Stimulated activated CD4-positive, alpha-beta T cell treated with anti-CD3 and anti-CD28 coated beads, Interleukin-2, amount 100 ng/mL, for 4 hours (primary cell): ENCODE results near the gene STXBP1.
"Not testable (repeated sequence)": the region's sequence is repeated elsewhere in the genome, so short reads cannot be mapped to it uniquely, and the experiment has no call there.

Experiments used
- DNase-seq: peaks from one replicate; pipeline ENCODE4 v3.0.0-alpha.2; 2020; ENCODE audit warnings: low read depth

STXBP1 gene

DNA sequence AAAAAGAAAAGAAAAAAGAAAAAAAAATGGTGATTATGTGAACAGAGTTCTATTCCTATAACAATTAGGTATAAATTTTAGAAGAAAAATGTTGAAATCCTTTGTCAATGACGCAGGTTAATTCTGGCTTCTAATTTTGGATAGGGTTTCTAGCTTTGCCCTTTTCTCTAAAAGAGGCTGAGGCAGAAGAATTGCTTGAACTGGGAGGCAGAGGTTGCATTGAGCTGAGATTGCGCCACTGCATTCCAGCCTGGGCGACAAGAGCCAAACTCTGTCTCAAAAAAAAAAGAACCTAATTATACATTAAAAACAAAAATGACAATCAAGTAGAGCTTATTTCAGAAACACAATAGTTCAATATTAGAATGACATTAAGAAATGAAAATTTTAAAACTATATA is 2.9 kb downstream of the STXBP1 start:
- no peak for DNase-seq

DNA sequence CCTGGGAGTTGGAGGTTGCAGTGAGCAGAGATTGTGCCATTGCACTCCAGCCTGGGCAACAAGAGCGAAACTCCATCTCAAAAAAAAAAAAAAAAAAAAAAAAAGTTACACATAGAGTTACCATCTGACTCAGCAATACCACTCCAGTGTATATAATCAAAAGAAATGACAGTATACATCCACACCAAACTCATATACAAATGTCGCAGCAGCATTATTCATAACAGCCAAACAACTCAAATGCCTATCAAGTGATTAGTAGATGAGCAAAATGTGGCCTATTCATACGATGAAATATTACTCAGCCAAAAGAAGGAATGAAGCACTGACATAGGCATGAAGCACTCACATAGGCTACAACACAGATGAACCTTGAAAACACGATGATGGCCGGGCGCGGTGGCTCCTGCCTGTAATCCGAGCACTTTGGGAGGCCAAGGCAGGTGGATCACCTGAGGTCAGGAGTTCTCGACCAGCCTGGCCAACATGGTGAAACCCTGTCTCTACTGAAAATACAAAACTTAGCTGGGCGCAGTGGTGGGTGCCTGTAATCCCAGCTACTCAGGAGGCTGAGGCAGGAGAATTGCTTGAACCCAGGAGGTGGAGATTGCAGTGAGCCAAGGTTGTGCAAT is 9.4 kb downstream of the STXBP1 start:
- not testable (repeated sequence) for DNase-seq

DNA sequence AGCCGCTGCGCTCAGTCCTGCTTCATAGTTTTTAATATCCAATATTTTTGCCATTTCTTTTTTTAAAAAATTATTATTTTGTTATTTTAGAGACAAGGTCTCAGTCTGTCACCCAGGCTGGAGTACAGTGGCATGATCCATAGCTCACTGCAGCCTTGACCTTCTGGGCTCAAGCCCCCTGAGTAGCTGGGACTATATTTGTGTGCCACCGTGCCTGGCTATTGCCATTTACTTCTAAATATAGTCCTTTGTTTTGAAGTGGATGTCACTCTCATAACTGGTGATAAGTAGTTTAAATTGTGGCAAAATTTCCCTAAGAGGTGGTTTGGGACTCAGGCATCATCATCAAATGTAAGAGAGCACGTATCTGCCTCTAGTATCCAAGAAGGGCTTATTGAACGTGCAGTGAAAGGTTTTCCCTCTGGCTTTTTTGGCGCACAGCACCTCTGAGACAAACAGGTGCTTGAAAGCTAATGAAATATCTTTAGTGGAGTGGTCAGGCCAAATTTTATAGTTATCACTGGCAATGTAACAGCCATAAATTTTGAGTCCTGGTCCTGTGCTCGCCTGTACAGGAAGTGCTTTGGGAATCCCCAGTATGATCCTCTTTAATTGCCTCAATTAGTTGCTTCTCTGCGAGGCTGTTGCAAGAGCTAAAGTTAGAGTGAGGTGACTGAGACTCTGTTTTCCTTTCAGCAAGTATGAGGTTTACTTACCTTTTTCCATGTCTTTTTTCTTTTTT is 14.8 kb downstream of the STXBP1 start:
- DNase-seq: no peak

DNA sequence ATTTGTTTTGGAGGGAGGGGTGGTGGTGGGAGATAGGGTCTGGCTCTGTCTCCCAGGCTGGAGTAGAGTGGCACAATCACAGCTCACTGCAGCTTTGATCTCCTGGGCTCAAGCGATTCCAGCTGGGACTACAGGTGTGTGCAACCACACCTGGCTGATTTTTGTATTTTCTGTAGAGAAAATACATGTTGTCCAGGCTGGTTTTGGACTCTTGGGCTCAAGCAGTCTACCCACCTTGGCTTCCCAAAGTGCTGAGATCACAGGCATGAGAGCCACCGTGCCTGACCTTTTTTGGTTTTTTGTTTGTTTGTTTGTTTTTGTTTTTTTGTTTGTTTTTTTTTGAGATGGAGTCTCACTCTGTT is 15.4 kb downstream of the STXBP1 start:
- no peak for DNase-seq

DNA sequence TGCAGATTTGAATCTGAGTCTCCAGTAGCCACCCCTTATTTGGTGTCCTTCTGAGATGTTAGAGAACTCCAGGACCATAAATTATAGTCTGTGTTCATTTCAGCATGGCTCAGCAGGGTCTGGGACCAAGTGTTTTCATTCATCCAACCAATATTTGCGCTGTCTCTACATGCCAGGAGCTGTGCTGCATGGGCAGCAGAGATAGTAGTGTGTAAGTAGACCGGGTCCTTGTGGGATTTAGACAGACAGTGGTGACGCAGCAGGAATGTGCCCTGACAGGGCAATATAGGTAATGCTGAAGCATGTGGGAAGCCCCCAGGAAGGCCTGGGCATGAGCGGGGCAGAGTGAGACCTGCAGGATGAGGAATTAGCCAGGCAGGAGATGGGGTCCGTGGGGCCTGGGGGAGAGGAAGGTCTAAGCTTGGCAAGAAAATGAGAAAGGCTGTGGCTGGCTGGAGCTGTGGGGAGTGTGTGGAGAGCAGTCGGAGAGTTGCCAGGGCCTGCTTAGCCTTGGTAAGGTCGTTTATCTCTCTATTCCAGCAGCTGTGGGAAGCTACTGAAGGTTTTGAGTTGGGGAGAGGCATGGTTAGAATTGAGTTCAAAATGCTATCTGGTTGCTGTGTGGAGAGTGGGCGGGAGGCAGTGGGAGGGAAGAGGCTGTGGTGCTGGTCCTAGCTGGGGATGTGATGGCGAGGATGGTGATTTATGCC is 16.8 kb downstream of the STXBP1 start:
- no peak for DNase-seq

DNA sequence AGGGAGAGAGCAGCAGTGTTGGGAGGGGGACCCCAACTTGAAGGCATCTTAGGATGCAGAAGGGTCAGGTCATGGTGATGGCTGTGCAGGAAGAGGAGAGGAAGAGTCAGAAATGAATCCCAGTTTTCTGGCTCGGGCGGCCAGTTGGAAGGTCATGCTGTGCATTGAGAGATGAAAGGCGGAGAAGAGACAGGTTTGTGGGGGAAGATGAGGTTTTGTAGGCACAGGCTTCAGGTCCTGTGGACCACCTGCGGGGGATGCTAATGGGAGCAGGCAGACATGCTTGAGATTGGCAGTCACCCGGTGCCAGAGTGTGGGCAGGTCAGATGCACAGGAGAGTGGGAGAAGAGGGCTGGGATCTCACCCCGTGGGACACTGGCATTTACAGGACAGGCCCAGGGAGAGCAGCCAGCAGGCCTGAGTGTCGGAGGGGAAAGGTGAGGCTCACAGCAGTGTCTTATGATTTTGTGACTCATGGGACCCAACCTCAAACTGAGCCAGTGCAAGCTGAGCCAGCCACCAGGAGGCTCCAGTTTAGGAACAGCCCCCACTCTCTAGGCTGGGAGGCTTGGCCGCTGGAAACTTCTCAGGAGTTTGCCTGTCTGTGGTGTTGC is 17.5 kb downstream of the STXBP1 start:
- no peak for DNase-seq

DNA sequence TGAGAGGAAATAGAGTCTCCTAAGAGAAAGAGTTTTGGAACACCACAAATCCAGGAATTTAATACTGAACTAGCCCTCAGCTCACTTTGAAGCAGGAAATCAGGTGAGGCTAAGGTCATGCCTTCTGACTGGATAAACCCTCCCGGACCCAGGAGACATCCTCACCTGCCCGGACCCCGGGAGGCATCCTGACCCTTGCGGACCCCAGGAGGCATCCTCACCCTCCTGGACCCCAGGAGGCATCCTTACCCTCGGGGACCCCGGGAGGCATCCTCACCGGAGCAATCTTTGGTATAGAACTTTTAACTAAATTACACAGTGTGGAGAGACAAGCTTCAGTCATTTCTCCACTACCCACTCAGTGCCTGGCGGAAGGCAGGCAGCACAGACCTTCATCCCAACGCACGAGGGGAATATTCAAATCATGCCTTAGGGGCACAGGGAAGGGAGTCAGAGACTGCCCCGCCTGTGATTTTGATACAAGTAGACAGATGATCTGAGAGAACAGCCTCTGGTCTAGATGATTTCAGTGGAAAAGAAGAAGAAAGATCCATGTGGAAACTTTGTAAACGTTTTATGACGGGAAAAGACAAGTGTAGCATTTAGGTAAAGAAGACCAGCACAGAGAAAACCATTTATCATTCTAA is 21.3 kb downstream of the STXBP1 start:
- DNase-seq: no peak

DNA sequence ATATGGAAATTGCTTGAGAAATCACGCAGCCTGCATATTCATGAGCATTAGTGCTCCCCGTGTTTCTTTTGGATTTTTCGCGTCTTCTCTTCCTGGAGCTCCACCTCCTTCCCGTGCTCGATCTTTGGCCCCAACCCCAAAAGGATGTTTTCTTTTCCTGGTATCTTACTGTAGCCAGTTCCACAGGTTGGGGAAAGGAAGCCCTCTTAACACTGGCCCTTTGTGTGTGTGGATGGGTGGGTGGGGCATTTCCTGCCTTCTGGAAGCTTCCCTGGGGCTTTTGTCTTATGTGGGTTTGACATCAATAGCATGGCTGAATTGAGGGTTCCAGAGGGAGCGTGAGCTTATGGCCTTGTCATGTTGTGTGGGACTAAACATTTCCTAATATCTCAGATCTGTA is 21.9 kb downstream of the STXBP1 start:
- no peak for DNase-seq

DNA sequence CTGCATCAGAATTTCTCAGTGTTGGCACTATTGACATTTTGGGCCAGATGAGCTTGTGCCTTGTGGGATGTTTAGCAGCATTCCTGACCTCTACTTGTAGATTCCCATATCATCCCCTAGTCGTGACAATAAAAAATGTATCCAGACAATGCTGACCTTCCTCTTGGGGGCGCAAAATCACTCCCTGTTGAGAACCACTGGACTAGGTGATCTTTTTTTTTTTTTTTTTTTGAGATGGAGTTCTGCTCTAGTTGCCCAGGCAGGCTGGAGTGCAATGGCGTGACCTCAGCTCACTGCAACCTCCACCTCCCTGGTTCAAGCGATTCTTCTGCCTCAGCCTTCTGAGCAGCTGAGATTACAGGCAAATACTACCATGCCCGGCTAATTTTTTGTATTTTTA is 22.6 kb downstream of the STXBP1 start:
- DNase-seq: no peak

DNA sequence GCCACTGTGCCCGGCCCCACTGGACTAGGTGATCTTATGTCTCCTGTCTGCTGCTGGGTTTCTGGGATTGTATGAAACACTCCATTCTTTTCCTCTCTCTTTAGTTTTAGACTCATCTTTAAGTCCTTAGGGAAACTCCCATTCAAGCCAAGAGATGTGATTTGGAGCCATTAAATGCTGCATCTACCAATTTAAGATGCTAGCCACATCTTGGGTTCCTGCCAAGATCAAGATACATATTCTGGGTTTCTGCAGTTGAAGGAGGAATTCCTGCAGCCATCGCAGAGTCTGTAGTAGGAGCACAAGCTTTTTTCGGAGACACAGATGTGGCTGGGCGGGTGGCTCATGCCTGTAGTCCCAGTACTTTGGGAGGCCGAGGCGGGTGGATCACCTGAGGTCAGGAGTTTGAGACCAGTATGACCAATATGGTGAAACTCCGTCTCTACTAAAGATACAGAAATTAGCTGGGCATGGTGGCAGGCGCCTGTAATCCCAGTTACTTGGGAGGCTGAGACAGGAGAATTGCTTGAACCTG is 23.2 kb downstream of the STXBP1 start:
- DNase-seq: no peak

DNA sequence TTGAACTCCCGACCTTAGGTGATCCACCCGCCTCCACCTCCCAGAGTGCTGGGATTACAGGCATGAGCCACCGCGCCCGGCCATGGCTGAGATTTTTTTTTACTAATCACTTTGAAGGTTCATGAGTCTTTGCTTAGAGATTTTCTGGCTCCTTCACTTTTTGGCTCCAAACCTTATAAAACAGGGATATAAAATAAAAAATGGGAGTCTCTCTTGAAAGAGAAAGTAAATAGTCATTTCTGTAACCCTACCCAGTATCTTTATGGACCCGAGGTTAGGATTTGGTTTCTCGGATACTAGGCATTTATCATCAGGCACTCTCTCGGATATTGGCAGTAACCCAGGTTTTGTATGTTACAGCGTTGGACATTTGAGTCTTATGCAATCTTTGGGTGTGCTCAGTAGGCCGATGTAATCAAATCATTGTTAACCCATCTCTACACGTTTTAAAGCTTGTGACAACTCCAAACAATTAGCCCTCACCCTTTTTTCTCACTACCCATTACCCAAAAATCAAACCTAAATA is 25.3 kb downstream of the STXBP1 start:
- DNase-seq: no peak

DNA sequence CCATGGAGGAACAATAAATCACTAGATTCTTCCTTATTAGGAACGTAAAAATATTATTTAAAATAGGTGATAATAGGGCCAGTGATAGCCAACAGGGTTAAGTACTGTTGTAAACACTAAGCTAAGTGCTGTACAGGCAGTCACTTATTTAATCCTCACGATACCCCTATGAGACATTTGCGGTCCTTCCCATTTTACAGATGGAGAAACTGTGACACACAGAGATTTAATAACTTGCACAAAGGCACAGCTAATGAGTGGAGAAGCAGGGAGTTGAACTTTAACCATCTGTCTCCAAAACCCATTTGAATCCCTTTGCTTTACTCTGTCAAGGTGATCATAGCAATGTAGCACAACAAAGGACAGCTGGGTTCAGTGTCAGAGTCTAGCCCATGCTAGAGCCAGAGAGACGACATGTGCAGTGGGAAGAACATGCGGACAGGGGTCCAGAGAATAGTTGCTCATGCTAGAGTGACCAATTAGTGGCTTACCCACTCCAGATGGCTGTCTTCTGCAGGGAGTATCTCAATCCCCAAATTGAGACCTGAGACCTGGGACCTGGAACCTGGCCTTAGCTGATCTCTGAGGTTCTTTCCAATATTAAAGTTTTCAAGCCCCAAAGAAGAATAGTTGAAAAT is 28.9 kb downstream of the STXBP1 start:
- no peak for DNase-seq

DNA sequence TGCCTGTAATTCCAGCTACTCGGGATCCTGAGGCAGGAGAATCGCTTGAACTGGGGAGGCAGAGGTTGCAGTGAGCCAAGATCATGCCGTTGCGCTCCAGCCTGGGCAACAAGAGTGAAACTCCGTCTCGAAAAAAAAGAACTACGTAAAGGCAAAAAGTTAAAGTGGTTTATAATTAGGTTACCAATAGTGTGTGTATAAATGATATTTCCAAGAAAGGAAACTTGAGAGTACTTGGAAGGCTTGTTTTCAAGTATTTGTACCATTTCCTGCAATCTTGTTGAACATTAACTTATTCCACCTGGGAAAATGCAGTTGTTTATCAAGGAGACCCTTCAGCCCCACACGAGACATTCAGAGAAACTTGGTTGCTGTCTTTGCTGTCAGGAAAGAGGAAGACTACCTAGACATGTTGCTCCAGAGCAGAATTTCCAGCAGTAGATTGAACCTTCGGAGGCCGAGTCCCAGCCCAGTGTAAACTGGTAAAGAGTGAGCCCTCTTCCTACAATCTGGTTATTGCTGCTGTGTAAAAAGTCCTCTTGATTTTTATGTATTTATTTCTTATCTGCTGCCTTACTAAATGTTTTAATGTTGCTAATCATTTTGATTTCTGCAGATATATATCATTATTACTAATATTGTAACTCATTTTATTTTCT is 30.1 kb downstream of the STXBP1 start:
- no peak for DNase-seq

DNA sequence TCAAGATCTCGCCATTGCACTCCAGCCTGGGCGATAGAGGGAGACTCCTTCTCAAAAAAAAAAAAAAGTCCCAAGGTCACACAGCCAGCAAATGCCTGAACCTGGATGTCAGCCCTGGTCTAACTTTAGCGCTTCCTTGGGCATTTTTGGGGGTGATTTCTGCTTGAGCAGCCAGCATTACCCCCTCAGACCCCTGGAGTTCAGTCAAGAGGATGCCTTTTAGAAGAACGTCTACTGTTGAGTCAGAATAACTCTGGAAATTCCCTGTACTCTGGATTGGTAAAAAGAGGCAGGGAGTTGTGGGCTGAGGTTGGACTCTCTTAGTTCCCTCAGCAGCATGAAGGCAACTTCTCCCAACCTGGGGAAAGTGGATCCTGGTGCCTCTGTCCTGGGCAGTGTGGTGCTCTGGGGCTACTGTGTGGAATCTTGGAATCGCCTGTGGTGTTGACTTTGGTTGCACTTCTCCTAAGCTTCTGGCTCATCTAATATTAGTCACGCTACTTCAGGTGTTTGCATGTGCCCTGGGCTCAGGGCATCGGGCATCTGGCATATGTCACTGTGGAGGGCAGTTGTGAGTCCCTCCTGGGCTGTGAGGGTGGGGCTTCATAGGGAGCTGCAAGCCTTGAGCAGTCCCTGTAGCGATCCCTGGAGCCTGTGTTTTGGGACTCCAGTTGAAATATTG is 32.2 kb downstream of the STXBP1 start:
- no peak for DNase-seq

DNA sequence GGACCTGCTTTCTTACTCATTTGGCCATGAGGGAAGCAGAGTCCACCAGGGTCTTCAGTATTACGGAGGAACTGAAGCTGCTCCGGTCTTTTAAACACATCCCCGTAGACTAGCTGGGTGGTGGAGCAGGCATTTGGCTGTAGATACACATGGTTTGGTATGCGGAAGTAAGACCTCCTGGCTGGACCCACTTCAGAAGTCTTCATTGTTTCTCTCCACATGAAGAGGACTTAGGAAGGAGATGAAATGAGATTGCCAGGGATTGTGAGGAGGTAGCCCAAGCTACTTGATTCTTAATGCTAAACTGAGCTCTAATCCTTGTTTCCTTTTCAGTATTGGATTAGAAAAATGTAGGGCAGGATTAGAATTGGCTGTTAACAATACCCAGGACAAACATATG is 32.9 kb downstream of the STXBP1 start:
- DNase-seq: no peak

DNA sequence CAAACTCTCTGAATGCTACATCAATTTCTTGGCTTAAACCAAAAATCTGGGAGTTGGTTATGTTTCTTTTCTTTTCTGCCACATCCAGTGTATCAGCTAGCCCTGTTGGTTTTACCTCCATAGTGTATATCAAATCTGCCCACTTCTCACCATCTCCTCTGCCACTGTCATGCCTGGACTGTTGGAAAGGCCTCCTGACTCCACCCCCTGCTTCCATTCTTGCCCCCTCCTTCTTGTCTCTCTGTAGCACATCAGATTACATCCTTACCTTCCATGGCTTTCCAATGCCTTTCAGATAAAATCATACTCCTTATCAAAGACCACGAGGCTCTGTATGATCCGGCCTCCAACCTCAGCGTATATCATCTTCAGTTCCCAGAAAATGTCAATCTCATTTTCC is 35.4 kb downstream of the STXBP1 start:
- no peak for DNase-seq

DNA sequence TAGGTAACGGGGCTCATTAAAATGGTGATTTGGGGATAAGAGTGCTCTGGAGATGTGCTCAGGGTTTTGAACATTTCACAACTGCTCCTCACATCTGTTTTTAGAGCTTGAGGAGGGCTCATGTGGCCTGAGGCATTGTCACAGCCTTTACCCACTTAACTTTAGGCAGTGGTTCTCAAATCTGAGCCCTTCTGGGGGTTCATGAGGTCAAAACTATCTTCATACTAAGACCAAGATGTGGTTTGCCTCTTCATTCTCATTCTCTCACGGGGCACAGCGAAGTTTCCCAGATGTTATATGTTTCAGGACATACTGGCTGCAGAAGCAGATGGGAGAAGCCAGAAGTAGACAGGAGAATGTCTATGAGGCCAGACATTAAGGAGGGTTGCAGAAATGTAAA is 38.4 kb downstream of the STXBP1 start:
- no peak for DNase-seq

DNA sequence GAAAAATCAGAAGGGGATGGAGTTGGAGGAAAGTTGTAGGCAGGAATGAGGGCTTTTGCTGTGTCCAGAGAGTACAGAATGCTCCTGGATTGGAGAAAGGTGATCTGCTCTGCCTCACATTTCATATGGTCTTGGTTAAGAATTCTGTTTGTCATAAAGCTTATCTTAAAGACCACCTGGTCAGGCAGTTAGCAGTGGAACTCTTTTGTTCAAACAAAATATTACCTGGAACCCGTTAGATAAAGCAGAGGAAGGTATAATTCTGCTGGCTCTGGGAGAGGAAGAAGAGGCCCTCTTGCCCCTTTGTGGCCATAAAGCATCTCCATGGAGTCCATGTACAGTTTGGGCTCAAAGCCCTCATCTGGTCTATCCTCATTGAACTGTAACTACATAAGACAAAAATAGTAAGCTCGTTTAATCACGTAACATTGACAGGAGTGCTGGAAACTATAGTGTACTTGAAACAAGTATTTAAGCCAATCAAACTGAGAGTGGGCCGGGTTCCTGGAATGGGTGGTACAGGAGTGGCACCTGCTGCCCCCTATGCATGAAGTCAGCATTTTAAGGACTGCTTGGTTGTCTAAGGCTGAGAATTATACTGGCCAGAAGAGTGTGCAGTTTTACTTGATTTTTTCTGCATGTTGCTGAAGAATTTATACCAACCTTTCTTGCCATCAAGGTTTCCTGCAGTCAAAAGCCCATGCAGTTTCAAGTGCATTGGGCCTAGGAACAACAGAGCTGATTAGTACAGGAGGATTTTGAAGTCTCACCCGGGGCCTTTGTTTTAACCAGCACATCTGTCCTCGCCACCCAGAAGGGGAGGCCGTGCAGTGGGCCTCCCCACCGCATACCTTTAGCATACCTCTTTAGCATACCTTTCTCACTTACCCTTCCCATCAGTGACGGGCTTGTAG is 39.9 kb downstream of the STXBP1 start:
- no peak for DNase-seq

DNA sequence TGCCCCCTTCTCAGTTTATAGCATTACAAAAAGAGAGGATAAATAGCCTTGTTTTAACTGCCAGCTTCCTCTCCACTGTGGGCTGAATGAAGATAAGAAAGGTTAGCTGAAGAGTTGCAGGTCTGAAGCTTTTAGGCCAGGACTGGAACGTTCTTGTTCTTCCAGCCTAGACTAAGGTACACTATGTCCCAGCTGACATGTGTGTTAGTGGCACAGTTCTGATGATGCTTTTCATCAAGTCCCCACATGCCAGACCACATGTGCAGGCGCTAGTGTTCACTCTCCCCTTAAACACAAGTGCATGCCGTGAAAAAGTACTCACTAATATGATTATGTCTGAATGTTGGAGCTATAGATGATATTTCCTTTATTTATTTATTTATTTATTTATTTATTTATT is 40.7 kb downstream of the STXBP1 start:
- DNase-seq: no peak
